GM20431 (cell line): Measurements from ENCODE around the gene AVL9.
"Not testable (repeated sequence)": the region's sequence is repeated elsewhere in the genome, so short reads cannot be mapped to it uniquely, and the experiment has no call there.

Experiments used
- in situ Hi-C: fragments of 300-500 bp; cut with MseI, MboI; formaldehyde crosslinking; loops from one replicate; pipeline ENCODE4 v1.15.0; 2020; ENCODE audit warnings: low sequenced_read_pairs; ENCODE audit not compliant: unreplicated experiment

Gene AVL9

DNA sequence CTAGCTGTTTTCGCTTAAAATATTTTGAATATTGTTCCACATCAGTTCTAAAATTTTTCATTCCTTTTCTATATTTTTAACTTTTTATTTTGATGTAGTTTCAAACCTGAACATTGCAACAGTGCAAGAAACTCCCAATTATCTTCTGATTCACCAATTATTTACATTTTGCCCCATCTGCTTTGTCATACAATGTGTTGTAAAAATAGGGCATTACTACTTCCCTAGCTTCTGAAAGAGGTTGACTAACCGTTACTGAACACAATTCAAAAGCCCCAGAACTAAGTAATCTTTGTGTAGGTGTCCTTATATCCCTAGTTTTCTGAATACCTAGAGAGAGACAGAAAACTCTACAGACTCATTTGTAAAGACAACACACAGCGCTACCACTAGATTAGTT is 86.7 kb downstream of the AVL9 start:
- in situ Hi-C loops = no loop called here

DNA sequence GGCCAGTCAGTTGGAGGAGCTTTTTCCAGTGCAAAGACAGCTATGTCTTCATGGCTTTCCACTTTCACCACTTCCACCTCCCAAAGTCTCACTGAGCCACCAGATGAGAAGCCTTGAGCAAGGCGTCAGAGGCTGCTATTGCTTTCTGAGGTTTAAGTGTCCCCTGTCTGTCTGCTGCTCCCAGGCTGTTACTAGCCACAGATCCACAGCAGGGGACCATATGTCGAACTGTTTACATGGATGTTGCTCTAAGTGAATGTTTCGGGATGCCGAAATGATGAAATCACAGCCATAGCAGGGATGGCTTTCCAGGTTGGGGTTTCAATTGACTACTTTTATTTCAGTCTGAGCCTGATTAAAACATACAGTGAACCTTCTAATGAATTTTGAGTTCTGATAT is 88.5 kb downstream of the AVL9 start:
- in situ Hi-C loops = no loop called here

DNA sequence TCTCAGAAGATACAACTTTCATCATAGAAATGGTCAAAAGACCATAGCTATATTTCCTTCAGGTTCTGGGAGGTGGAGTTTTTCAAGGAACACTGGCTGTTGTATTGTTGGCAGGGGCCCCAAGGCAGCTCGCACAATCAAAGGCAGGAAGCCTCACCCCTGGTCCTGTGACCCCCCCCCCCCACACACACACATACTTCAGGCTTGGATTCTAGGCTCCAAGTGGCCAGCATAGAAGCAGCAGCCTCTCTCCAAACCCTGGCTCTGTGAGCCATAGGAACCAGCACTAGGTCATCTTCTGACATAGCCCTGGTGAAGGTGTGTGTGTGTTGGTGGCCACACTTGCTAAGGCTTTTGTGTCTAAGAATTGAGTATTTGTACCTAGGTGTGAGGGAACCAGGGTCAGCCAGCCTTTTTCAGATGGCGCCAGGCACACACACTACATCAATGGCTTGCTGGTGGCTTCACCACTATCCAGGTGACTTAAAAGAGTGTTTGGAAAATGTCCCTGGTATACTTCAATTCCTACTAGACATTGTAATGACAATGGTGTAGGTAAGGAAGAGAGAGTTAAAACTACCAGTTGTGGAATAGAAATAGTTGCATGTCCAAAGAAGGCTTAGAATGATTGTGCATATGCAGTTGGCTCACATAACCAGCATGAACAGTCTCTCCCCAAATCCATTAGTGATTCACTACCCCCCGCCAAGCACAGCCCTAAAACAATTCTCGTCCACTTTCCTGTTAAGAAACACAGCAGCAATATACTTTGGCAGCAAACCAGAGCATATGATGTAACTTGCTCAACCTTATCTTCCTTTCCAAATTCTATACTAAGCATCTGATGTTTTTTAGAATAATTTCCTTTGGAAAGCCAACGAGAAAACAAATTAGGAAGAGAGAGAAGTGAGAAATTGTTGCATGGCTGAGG is 91.3 kb downstream of the AVL9 start:
- in situ Hi-C loops = no loop called here

DNA sequence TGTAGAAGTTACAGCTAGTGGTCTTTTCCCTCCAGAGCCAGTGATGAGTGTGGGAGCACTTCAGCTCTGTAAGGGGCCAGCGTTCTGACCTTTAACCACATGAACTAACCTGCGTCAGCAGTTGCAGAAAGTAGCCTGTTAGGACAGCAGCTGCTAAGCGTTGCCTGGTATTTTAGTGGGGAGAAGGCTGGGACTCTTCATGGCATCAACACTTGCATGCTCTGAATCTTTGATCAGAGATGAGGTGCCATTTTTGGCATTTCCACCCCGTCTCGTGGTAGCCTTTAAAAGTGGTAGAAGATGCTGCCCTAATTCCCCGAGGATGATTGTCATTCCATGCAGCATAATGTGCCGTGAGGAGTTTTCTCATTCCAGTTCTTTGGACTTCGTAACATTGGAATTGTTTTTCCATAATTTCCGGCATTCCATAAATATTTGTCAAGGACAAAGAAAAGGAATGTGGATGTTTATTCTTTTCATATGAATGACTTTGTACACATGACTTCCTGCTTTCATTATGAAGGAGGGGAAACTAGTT is 92.2 kb downstream of the AVL9 start:
- in situ Hi-C loops = no loop called here

DNA sequence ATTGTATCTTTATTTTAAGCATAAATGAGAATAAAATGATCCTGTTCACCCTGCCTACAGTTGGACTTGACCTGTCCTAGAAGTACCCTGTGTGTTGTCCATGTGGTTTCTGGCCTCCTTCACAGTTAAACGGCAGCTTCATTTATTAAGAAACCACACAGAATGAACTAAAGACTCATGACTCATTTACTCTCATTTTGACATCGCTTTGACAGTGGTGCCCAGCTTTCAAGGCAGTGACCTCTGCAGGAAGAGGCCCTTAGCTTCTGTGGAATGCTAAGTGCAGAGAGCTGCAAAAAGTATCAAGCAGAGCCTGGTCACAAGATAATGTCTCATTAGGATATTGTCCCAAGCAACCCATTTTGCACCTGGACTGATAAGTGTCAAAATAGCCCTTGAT is 93.4 kb downstream of the AVL9 start:
- in situ Hi-C loops = no loop called here

DNA sequence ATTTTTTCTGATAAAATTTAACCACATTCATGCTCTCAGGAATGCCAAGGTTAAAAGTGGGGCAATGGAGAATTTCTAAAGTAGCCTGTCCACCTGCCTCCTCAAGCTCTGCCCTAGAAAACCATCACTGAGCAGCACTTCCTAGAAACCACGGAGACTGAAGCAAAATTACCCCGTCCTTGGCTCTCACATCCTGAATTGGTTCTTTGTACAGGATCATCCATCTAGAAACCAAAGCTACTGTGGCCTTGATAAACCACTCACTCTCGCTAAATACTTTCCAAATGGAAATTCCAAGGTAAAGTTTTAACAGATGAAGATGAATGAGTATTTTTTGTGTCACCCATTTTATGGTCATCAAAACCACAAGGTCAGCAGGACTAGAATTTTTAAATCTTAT is 96.6 kb downstream of the AVL9 start:
- in situ Hi-C loops = no loop called here

DNA sequence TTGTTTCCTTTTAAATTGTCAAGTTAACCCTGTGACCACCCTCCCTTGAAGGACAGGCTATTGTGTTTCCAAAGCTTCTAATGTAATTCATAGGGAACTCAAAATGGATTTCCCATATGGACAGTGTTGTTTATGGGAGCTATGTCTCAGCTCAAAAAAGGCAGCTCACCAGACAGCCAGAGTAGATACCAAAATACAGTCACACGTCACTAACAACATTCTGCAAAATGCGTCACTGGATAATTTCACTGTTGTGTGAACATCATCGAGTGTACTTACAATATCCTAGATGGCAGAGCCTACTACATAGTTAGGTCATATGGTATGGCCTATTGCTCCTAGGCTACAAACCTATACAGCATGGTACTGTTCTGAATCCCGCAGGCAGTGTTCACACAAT is 97.4 kb downstream of the AVL9 start:
- in situ Hi-C loops = no loop called here

DNA sequence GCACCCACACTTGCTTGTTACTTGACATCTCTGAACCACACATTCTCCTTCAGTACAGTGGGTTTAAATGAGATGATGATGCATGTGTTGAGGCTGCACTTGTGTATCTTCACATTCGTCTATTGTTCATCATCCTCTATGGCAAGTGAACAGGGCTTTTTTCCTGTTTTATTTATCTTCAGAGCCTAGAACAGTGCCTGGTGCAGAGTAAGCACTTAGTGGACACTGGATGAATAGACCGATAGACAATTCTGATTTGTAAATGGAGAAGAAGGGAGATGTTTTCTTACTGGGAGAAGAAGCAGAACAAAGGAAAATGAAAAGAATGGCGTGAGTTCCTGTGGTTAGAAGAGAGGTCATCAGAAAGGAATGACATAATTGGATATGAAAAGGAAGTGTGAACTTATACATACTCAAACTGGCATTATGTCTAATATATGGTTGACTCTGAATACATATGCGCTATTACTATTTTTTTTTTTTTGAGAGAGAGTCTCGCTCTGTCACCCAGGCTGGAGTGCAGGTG is 99.7 kb downstream of the AVL9 start:
- in situ Hi-C loops = no loop called here

DNA sequence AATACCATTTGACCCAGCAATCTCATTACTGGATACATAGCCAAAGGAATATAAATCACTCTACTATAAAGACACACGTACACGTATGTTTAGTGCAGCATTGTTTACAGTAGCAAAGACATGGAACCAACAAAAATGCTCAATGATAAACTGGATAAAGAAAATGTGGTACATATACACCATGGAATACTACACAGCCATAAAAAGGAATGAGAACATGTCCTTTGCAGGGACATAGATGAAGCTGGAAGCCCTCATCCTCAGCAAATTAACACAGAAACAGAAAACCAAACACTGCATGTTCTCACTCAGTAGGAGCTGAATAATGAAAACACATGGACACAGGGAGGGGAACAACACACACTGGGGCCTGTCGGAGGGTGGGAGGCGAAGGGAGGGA is 105.9 kb downstream of the AVL9 start:
- in situ Hi-C loops = not testable (repeated sequence)

DNA sequence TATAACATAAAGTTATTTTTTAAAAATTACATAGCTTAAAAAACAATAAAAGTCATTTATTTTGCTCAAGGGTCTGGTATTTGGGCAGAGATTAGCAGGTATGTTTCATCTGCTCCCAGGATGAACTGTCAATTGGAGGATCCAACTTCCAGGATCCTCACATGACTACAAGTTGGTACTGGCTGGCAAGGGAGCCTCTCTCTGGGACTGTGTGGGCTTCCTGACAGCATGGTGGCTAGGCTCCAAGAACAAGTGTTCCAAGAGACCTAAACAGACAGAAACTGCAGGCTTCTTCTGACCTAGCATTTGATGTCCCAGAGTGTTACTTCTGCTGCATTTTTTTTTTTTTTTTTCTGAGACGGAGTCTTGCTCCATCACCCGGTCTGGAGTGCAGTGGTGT is 107.2 kb downstream of the AVL9 start:
- in situ Hi-C loops = no loop called here

DNA sequence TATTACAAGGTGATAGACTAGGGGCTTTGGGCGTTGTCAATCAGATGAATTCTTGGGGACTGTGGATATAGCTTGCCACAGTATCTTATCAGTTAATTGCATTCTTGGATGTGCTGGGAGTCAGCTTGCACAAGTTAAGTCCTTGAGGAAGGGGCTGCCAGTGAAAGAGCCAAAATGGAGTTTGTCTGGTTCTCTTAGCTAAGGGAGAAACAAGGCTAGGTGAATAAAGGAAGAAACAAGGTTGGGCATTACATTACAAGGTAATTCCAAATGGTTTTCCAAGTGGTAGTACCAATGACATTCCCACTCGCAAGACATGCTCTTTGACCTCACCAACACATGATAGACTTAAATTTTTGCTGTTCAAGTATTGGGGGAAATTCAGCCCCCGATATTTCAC is 108.2 kb downstream of the AVL9 start:
- in situ Hi-C loops = not testable (repeated sequence)

DNA sequence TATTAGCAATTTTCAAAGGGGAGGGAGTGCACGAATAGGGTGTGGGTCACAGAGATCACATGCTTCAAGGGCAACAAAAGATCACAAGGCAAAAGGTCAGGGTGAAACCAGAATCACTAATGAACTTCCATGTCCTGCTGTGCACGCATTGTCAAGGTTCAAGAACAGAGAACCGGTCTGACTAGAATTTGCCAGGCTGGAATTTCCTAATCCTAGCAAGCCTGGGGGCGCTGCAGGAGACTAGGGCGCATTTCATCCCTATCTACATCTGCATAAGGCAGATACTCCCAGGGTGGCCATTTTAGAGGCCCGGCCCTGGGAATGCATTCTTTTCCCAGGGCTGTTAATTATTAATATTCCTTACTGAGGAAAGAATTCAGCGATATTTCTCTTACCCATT is 108.8 kb downstream of the AVL9 start:
- in situ Hi-C loops = not testable (repeated sequence)

DNA sequence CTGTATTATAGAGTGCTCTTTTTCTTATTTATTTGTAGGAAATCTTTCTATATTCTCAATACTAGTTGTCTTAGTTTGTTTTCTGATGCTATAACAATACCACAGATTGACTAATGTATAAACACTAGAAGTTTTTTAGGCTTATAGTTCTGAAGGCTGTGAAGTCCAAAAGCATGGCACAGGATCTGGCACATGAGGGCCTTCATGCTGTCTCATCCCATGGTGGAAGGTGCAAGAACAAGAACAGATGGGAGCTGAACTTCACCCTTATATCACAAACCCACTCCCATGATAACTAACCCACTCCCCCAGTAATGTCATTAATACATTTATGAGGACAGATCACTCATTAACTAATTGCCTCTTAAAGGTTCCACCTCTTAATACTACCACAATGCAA is 109.7 kb downstream of the AVL9 start:
- in situ Hi-C loops = no loop called here

DNA sequence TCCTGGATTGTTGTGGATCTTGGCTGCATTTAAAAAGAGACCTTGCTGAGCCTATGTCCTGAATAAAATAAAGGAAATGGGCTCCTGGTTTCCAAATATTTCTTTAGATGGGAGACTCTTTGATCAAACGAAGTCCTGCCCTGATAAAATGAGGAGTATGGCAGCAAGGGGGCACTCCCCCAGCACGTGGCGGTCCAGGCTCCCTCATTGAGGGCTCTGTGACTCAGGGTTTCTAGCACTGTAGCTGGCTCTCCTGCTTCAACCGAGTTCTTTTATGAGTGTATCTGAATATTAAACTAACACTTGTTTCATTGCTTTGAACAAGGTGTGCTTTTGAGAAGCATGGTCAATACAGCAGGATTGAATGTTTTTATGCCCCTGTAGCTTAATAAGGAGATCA is 114.2 kb downstream of the AVL9 start:
- in situ Hi-C loops = no loop called here

DNA sequence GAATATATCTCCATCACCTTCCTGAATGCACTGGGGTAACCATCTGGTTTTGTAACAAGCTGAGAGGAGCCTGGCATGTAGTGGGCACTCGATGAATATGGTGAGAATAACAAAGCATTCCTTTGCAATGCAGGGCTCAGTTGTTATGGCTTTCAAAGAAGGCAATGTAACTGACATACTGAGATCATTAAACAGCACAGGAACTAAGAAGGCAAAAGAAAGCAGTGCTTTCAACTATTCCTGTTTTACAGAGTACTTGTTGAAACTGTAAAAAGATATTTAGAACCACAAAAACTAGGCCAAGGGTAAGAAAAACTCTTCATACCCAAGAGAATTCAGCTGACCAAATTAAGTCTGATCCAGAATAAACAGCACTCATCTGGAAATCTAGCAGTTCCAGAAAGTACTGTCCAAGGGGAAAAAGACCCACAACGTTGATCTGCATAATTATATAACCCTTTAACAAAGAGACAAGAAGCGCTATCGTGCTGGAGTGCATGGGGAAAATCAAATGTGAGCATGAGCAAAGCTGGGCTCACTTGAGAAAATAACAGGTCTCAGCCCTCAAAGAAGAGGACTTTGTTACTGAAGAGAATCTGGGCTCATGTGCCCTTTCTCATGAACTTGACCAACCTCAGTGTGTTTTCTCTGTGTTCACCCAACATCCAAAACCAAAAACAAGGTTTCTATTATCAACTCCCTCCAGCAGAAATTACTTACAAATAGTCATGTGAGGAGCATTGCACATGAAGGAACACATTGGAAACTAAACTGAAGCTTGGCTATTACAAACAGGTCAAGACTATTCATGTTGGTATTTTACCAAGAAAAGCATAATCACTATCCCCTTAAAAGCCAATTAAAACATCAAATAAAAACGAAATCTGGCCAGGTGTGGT is 116.2 kb downstream of the AVL9 start:
- in situ Hi-C loops = no loop called here

DNA sequence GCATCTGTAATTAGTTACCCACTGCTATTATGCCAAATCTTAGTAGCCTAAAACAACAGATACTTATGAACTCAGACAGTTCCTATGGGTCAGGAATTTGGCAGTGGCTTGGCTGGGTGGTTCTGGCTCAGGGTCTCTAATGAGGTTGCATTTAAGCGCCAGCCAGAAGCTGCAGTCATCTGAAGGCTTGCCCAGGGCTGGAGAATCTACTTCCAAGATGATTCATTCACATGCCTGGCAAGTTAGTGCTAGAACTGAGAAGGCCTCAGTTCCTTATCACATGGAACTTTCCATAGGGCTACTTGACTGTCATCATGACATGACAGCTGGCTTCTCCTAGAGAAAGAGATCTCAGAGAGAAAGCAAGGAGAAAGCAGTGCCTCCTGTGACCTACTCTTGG is 121.3 kb downstream of the AVL9 start:
- in situ Hi-C loops = no loop called here

DNA sequence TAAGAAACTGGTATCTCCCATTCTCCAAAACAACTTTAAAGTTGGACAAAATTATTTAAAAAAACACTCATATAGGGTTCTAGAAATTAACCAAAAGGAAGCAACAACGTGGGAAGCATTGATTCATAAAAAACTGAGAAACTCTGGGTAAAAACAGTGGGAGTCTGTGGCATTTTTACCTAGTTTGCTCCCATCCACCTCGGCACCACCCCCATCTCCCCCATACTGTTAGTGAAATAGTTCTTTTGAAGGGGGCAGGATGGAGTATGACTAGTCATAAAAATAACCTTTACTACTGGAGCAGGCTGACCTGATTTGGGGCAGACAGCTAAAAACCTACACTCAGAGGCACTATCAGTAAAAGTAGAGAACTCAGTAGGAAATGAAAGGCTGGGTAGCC is 123.2 kb downstream of the AVL9 start:
- in situ Hi-C loops = no loop called here

DNA sequence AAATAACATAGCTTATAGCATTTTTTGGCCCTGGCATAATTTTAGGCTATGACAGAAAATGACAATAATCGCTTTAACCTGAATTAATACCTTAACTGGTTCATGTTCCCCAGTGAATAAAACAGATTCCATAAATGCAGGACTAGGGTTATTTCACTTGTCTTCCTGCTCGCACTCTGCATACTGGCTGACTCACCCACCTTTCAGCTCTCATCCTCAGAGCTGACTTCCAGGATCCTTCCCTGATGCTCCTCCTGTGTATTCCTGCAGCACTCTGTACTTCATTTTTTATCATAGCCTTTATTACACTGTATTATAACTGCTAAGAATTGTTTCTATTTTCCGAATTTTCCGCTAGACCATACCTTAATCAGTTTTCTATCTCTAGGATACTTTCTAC is 123.7 kb downstream of the AVL9 start:
- in situ Hi-C loops = no loop called here

DNA sequence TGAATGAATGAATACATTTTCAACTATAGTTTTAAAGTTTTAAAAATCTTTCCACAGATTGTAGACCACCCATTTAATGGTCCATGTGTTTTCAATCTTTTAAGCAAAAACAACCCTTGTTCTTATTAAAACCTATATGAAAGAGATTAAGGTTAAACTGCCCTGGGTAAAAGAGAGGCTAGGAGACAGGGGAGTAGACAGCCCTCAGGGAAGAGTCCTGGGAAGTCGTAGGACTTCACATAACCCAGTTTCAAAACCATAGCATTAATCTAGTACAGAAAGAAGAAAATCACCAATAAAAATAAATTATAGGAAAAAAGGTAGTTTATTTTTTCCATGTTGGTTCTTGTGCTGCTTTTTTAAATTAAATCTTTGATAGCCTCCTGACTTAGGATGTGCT is 124.1 kb downstream of the AVL9 start:
- in situ Hi-C loops = not testable (repeated sequence)

DNA sequence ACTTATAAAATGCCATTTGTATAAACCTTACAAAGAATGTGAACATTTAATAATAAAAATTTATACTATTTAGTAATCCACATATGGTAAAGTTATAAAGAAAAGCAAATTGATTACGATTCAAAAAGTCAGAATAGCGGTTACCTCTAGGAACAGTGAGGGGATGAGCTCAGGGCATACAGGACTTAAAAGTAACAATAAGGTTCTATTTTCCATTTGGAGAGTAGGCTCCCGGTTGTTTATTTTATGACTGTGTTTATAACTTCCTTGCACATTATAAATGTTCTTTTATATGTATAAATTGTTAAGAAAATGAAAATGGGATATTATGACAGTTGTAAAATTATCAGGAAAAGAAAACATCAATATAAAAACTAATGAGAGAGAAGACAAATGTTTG is 135.7 kb downstream of the AVL9 start:
- in situ Hi-C loops = no loop called here
